ENCODE measurements around the gene CYP19A1. TPM values are rescaled to one million over a fixed set of nuclear protein-coding genes. Genes with fewer than 3 reads are reported as not detected.
A peak's percentile ranks its signal among the peaks of the same experiment; 100 is the strongest.

Gene CYP19A1
- total and polyA plus RNA-seq, 2 experiments from 2014 or later, result 0.69 to 2.6 TPM

DNA sequence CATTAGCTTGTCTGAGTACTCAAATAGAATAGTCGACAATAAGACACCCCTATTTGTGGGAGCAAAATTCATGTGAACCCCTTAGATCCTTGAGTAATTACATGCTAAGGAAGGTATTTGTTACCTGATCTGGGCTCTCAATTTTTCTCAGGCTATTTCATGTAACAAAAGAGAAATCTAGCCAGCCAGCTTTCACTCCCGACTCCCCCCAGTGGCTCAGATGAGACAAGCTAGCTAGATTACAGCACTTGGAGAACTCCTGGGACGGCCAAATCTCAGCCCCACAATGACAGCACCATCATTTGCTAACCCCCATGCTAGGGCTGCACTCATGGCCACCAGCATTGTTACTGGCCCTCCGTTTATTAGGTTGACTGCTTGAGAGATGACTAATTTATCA lies 44.4 kb upstream of the CYP19A1 start:
- H3K4me3 ChIP-seq, result no peak overlapping the region
- H3K27ac ChIP-seq, result no peak overlapping the region
- DNase-seq (ENCODE audit: low read depth in 1 of 2, low spot score in 1 of 2), result peak; percentile 65 to 69
- no peaks in the 10 kb centered on the region for H3K27me3 ChIP-seq
- peaks cover 15% of the 10 kb centered on the region for H3K4me1 ChIP-seq (ENCODE audit: low read depth)
- H3K9me3 ChIP-seq (ENCODE audit: low read depth), result no peaks in the 10 kb centered on the region
- no peaks in the 10 kb centered on the region for H3K36me3 ChIP-seq
- TF ChIP-seq, protein P1, sequence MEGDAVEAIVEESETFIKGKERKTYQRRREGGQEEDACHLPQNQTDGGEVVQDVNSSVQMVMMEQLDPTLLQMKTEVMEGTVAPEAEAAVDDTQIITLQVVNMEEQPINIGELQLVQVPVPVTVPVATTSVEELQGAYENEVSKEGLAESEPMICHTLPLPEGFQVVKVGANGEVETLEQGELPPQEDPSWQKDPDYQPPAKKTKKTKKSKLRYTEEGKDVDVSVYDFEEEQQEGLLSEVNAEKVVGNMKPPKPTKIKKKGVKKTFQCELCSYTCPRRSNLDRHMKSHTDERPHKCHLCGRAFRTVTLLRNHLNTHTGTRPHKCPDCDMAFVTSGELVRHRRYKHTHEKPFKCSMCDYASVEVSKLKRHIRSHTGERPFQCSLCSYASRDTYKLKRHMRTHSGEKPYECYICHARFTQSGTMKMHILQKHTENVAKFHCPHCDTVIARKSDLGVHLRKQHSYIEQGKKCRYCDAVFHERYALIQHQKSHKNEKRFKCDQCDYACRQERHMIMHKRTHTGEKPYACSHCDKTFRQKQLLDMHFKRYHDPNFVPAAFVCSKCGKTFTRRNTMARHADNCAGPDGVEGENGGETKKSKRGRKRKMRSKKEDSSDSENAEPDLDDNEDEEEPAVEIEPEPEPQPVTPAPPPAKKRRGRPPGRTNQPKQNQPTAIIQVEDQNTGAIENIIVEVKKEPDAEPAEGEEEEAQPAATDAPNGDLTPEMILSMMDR (IDR thresholded peaks at IDR 0.05; ENCODE audit: low read depth, low read length), result peak; percentile 83

DNA sequence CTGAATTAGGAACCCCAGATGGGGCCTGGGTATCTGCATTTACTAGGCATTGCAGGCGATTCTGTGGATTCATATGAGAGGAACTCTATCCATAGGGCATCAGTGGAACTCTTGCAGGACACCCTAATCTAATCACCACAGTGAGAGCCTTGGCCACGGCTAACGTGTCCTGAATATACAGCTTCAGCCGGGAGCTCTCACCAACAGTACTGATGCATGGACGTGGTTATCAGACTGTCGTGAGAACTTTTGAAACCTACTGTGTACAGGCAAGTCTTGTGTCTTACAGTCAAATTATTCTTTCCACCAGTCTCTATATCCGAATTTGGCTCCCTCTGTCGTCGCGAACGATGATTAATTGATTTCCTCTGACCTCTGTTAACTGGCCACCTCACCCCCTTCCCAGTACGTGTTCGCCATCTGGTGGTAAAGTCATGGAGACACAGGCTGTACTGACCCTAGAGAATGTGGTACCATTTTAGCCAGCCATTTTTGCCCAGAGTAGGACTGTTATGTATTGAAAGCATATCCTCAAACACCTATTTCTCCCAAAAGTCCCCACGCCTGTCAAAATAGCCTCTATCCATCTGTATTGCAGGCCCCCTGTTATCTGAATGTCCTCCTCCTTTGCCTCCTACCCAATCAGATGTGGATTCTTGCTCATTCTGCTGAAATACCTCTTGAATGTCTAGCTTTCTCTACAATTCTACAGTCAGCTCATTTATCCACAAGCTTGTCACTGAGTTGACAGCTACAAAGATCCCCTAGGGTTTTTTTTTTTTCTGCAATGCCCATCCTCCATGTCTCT lies 42.8 kb upstream of the CYP19A1 start:
- H3K9me3 ChIP-seq (ENCODE audit: low read depth), result no peaks in the 10 kb centered on the region
- TF ChIP-seq, protein P1 (IDR thresholded peaks at IDR 0.05; ENCODE audit: low read depth, low read length), result peak; percentile 93
- peaks cover 15% of the 10 kb centered on the region for H3K4me1 ChIP-seq (ENCODE audit: low read depth)
- DNase-seq (ENCODE audit: low read depth in 1 of 2, low spot score in 1 of 2), result peak; percentile 84 to 89
- H3K36me3 ChIP-seq, result no peaks in the 10 kb centered on the region
- H3K27ac ChIP-seq, result no peak overlapping the region
- no peak overlapping the region for H3K4me3 ChIP-seq
- H3K27me3 ChIP-seq, result no peaks in the 10 kb centered on the region

DNA sequence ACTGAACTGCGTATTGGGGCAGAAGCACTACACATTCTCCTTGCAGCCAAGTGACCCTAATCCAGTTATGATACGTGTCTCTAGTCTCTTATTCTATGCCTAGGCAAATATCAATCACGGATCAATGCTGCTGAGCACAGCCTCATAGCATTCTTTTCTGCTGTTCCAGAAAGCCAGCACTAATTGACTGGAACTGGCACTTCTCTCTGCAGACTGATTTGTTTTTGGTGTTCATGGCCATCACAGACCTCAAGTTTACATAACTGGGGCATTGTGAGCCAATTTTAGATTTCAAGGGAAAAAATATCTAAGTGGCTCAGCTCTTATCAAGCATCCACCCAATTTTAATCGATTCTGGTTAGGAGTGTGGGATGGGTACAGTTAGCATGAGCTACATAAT lies 41.0 kb upstream of the CYP19A1 start:
- Histone ChIP-seq H3K9me3 (ENCODE audit: low read depth) (no peaks in the 10 kb centered on the region), H3K4me1 (ENCODE audit: low read depth) (peaks cover 15% of the 10 kb centered on the region), H3K4me3 (no peak overlapping the region), H3K27ac (no peak overlapping the region), H3K36me3 (no peaks in the 10 kb centered on the region), H3K27me3 (no peaks in the 10 kb centered on the region)
- TF ChIP-seq, protein P1 (IDR thresholded peaks at IDR 0.05; ENCODE audit: low read depth, low read length), result no peak
- no peak for DNase-seq (ENCODE audit: low read depth in 1 of 2, low spot score in 1 of 2)

DNA sequence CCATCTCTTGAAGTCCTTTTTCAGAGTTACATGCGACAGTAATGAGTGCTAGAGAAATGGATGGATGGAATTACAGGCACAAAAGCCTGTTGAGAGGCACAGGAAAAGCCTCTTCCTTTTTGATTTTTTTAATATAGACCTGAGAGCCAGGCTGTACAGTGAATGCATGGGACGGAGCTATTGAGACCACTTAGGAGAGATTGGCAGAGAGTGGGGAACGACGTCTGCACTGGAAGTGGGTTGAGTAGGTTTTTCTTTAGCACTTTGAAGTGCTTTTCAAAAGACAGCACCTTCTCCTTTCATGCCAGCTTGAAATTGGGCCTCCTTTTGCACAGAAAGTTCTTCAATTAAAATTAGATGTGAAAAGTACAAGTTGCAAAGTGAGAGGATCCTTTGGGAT lies 40.0 kb upstream of the CYP19A1 start:
- TF ChIP-seq, protein P1 (IDR thresholded peaks at IDR 0.05; ENCODE audit: low read depth, low read length), result no peak
- DNase-seq (ENCODE audit: low read depth in 1 of 2, low spot score in 1 of 2), result peak in 1 of 2 donors; percentile 52
- Histone ChIP-seq H3K4me1 (ENCODE audit: low read depth) (peaks cover 15% of the 10 kb centered on the region), H3K9me3 (ENCODE audit: low read depth) (no peaks in the 10 kb centered on the region), H3K27me3 (no peaks in the 10 kb centered on the region), H3K27ac (no peak overlapping the region), H3K36me3 (no peaks in the 10 kb centered on the region), H3K4me3 (no peak overlapping the region)

DNA sequence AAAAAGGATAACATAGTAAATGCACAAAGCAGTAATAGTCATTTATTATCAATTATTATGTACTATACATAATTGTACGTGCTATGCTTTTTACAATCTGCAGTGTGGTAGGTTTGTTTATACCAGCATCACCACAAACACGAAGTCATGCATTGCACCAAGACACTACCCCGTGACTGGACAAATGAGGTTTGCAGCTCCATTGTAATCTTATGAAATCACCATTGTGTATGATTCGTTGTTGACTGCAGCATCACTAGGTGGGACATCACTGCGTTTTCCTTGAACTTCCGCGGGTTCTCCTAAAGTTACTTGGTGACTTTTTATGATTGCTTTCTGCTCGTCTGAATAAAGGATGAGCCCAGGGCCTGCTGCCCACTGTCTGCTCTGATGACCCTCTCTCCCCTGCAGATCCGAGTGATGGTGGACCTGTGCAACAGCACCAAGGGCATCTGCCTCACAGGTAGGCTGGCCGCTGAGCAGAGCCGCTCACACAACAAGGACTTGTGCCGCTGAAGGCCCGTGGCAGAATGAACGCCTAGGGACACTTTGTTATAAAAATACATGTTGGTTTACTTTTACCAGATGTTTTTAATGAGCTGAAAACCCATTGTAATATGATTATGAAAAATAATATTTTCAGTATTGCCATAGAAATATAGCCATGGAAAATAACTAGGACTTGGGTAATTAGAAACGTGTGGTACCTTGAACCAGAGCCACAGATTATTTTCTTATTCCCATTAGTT lies 38.8 kb upstream of the CYP19A1 start:
- H3K4me3 ChIP-seq, result no peak overlapping the region
- H3K36me3 ChIP-seq, result no peaks in the 10 kb centered on the region
- no peaks in the 10 kb centered on the region for H3K9me3 ChIP-seq (ENCODE audit: low read depth)
- TF ChIP-seq, protein P1 (IDR thresholded peaks at IDR 0.05; ENCODE audit: low read depth, low read length), result no peak
- H3K27me3 ChIP-seq, result no peaks in the 10 kb centered on the region
- DNase-seq (ENCODE audit: low read depth in 1 of 2, low spot score in 1 of 2), result peak in 1 of 2 donors; percentile 21
- H3K4me1 ChIP-seq (ENCODE audit: low read depth), result peaks cover 15% of the 10 kb centered on the region
- H3K27ac ChIP-seq, result no peak overlapping the region

Data from cardiac muscle cell (in vitro differentiated cells and primary cell).